Head of caudate nucleus (tissue), 42 donors: ENCODE measurements around the gene ETS2.
"Not testable (repeated sequence)": the region's sequence is repeated elsewhere in the genome, so short reads cannot be mapped to it uniquely, and the experiment has no call there.

Source experiments
- DNase-seq, 42 donors: peaks; one replicate each; pipeline versions ENCODE4 v3.0.0 to v3.0.0-alpha.2; 2020 to 2021; ENCODE audit warnings: mixed read lengths in 7 of 42
- intact Hi-C: fragments of 100-400 bp; cut with DNase I; formaldehyde crosslinking; loops from one replicate; pipeline ENCODE4 v1.15.0; 2022

ETS2 gene

DNA sequence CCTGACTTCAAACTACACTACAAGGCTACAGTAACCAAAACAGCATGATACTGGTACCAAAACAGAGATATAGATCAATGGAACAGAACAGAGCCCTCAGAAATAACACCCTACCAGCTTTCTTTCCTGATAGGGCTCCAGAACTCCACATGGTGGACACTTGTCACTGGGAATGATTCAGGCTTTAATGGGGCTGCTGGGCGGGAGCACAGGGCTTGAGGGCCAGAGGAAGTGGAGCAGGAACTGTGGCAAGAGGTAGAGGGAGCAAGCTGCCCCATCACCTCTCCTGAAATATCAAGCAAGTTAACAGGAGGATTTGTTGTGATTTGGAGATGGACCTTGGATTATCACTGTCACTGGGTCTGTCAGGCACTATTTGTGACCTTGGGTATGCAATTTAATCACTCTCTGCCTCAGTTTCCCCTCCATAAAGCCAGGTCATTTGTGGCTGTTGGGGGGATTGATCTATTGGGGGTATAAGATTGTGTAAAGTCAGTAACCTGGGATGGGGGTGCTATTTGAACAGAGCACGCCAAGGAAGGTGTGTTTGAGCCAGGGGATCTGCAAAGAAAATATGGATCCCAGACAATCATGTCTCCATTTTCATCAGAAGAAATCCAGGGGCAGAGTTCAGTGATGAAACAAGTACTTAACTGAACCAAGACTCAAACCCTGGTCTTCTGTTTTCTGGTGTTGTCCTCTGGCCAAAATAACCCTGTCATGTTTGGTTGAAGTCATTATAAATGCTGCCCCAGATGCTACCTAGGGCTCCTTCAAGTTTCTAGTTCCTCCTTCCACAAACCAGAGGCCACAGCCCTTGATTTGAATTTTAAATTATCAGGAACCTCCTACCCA lies 25.2 kb downstream of the ETS2 start:
- intact Hi-C loops, result no loop called here

DNA sequence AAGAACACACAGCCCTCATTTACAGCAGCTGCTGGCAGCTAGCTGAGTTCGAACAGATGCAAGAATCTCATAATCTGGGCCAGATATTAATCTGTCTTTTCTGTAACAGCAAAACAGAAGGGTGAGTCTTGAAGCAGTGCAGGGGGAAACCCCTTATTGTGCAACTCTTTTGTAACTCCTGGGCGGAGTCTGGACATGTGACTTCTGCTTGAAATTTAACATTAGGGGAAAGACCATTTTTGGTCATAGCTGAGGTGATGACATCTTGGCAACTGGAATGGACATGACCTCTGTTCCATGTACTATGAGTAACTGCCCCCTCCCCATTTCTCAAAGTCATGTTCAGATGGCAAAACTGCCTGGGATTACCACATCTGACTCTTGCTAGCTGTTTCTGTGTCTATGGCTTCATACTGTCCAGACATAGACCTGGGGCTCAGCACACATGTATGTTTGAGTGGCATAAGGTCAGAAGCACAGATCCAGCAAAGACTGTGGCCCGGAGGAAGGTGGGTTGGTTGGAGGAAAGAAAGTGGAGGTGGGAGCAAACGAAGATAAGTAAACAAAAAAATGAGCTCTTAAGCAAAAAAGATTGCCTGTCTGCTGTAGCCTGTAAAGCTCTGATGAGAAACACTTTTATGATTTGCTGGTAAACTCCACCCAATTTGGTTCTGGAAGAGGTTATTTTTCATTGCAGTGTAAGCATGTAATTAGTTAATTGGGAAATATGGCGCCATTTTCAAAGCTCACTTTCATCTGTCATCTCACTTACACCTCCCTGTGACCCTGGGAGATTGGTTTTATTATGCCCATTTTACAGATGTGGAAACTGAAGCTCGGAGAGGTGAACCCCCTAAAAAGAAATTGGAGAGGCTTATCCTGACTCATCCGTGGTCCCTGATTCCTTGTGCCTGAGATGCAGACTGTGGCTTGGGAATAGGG lies 26.1 kb downstream of the ETS2 start:
- DNase-seq, result peak in 28 of 42 donors; percentile 8 to 68 (median 36)
- intact Hi-C loops, result no loop called here

More for the DNA sequence above, 25.2 kb downstream of the ETS2 start:
- DNase-seq, result no peak

DNA sequence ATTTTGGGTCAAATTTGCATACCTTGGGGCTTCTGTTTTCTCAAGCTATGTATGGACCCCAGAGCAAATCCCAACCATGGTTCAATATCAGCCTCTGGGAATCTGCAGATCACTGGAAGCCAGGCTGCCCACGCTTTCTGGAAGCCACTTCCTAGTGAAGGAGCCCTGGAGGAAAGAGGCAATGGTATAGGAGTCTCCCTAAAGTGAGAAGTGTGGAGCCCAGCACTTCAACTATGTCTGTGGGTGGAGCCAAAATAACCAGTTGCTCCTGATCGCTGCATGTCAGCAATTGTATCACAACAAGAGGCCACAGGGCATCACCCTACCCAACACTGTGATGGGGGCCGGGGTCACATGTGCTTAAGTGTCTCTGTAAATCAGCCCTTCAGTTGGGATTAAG lies 26.9 kb downstream of the ETS2 start:
- no peak for DNase-seq
- intact Hi-C loops, result no loop called here

DNA sequence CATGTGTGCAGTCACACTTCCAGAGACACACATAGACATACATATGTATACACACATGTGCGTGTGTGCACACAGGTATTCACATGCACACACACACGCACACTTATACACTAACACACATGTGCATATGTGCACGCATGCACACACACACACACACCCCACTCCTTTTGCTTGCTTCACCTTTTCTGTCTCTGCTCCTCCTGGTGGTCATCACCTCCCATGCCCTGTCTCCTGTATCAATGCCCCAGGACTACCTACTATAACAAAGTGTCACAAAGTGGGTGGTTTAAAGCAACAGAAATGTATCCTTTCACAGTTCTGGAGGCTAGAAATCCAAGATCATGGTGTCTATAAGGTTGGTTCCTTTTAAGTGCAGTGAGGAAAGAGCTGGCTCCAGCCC lies 27.4 kb downstream of the ETS2 start:
- DNase-seq, result no peak
- intact Hi-C loops, result no loop called here

DNA sequence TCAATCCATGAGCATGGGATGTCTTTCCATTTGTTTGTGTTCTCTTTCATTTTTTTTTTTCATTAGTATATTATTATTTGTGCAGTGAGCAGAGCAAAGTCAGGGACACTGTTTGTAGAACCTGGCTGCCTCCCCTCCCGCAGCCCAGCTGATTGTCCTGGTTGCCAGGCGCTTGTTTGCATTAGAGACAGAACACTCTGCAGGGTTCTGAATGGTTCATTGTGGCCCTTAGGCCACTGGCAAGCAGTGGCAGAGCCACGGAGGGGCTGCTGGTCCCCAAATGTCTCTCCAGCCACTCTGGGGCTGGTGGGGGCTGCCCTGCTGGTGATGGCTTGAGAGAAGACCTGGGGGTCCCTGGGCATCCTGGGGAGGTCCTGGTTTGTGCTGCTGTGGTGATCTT lies 29.0 kb downstream of the ETS2 start:
- no peak for DNase-seq
- intact Hi-C loops, result no loop called here

DNA sequence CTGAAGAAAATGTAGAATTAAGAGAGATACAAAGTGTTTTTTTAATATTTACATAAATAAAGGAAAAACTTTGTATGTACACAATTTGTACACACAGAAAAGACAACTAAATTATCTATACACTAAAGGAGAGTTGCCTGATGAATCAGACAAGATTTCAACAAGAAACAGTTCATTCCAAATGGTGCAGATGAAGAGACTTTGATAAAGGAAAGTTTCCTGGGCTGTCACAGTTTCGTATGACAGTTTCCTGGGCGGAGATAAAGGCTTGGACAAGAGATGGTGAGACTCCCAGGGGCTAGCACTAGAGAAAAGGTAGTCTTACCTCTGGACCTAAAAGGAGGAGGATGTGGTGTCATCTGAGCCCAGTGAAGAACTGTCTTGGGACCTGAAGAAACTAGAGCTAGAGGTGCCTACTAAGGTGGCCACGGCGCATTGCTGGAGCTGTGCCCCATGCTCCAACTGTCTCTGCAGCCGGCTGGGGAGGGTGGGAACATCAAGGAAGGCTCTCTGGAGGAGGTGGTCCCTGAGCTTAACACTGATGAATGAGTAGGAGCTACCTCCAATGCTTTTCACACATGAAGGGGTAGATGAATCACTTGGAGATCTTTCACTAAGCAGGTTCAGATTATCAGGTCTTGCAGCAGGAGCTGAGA lies 32.2 kb downstream of the ETS2 start:
- peak in 1 of 42 donors; percentile 25 for DNase-seq

DNA sequence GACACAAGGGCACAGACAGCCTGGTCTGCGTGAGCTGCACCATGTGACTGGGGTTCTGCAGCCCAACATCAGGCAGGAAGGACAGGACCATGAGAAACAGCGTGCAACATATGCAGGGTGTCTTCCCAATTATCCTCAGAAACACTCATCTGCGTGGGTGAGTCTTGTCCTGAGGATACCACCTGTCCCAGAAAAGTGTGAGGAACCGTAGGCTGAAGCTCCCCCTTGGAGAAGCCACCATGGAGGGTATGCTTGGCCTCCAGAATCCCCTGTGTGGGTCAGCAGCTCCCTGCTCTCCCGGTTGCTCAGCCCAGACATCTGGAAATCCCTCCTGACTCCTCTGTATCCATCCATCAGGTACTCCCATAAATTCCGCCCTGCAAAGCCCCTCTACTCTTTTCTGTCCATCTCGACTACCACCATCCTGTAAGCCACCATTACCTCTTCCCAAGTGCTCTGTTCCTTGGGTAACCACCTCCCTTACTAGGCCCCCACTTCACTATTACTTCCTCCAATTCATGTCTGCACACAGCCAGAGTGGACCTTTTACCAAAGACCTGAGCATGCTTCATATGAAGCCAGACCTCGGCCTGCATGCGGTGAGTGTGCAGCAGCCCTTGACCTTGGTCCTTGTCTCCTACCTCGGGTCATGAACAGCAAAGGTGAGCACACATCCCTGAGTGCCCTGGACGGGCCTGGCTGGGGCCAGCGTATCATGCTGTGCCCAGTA lies 33.0 kb downstream of the ETS2 start:
- intact Hi-C loops, result no loop called here
- DNase-seq, result peak in 1 of 42 donors; percentile 37

More for the DNA sequence above, 32.2 kb downstream of the ETS2 start:
- intact Hi-C loops, result no loop called here

DNA sequence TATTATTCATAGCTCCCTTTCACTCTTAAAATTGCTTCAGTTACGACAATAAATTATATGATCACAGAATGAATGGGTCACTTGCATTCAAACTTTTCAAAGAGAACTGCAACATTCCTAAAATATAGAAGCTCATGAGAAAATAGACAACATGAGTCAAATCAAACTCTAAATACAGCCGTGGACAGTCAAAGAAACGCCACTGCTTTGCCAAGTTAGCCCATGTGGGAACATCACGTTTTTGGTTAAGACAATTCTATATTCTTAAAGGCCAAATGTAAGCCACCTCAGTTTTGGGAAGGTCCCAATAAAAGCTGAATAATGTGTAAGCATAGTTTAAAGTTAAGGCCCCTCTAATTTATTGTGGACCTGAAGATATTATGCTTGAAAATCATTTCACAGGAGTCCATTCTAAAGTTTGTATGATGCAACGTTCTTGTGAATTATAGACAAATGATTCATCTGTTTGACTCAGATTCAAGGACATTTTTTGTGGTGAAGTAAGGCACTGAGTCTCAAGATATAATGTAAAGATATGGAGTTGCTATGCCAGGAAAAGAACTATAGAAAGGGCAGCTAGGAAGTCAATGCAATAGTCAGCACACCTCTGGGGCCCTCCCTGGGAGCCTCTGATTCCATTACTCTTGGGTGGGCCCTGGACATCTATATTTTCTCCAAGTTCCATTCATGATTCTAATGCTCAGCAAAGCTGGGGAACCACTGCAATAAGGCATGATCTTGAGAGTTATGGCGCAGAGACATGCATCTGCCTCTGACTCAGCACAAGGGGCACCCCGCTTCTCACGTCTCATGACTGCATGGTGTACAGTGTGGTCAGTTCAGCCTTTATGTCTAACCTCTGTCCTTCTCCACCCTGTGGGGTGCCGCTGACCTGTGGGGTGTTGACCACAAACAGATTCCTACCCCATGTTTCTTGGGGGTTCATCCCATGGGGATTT lies 33.9 kb downstream of the ETS2 start:
- intact Hi-C loops, result no loop called here
- DNase-seq, result peak in 1 of 42 donors; percentile 5

DNA sequence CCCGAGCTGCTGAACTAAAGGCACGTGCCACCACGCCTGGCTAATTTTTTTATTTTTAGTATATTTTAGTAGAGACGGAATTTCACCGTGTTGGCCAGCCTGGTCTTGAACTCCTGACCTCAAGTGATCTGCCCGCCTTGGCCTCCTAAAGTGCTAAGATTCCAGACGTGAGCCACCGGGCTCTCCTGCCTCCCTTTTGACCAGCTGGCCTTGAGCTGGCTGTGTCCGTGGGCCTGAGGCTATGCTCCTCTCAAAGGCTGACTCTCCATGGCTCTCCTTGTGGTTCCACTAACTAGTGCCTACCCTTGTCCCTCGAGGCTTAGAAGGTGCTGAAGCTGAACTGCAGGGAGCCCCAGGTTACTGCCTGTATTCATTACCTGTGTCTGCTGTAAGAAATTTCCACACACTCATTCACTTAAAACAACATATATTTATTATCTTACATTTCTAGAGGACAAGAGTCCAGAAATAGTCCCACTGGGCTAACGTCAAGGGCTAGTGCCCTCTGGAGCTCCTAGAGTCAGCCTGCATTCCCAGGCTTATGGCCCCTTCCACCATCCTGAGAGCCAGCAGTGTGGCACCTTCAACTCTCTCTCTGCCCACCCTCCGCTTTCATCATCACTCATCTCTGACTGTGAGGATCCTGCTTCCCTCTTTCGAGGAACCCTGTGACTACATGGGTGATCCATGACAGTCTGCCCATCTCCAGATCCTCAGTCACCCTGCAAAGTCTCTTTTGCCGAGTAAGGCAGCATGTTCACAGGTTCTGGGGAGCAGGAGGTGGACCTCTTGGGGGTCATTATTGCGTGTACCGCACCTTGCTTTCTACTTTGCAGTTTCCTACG lies 34.9 kb downstream of the ETS2 start:
- peak in 1 of 42 donors; percentile 20 for DNase-seq

DNA sequence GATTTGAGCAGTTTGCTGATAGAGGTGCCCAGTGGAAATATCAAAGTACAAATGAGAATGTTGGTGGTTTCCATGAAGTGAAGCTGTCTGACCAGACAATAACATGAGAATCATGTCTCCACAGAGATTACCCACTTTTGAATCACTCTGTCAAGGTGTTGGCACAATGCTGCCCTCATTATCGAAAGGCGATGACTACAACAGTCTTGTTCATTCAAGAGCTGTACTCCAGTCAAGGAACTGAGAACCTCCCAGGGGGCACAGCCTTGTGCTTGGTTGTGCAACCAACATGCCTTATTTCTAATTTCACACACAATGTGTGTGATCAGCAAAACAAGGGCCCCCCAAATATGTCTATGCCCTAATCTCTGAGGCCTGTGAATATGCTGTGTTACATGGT lies 35.7 kb downstream of the ETS2 start:
- intact Hi-C loops, result no loop called here
- DNase-seq, result peak in 1 of 42 donors; percentile 7

More for the DNA sequence above, 34.9 kb downstream of the ETS2 start:
- intact Hi-C loops, result no loop called here

DNA sequence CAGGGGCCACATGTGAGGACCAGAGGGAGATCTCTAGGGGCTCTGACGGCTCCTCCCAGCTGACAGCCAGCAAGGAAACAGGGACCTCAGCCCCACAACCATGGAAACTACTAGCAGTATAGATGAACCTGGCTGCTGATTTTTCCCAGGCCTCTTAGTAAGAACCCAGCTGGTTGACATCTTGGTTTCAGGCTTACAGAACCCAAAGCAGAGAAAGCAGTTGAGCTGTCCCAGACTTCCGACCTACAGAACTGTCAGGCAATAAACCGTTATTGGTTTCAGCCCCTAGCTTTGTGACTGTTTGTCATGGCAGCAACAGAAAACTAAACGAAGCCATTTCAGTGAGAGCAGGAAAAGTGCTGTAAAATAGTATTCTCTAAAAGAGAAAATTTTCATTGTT lies 36.4 kb downstream of the ETS2 start:
- intact Hi-C loops, result no loop called here
- no peak for DNase-seq

DNA sequence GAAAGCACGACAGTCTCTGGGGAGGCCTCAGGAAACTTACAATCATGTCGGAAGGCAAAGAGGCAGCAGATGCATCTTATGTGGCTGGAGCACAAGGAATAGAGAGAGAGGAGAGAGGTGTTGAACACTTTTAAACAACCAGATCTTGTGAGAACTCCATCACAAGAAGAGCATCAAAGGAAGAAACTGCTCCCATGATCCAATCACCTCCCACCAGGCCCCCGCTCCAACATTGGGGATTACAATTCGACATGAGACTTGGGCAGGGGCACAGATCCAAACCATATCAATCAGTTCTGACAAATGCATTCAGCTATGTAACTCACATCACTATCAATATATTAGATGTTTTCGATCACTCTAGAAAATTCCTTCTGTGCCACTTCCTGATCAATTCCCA lies 37.6 kb downstream of the ETS2 start:
- no peak for DNase-seq
- intact Hi-C loops, result no loop called here

DNA sequence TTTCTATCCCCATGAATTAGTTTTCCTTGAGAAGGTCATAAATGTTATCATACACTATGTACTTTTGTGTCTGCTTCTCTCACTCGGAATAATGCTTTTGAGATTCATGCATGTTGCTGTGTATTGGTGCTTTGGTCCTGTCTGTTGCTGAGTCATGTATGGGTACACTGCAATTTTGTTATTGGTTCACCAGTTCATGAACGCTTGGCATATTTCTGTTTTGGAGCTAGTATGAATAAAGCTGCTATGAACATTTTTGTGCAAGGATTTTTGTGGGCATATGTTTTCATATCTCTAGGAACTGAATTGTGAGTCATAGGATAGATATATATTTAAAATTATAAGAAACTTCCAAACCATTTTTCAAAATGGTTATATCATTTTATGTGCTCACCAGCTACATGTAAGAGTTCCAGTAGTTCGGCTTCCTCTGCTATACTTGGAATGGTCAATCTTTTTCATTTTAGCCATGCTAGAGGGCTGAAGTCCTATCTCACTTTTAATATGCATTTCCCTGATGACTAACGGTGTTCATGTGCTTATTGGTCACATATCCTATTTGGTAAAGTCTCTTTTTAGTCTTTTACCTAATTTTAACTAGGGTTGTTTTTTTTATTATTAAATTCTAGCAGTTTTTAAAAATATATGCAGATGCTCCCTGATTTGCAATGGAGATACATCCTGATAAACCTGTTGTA lies 38.2 kb downstream of the ETS2 start:
- no peak for DNase-seq
- intact Hi-C loops, result no loop called here

DNA sequence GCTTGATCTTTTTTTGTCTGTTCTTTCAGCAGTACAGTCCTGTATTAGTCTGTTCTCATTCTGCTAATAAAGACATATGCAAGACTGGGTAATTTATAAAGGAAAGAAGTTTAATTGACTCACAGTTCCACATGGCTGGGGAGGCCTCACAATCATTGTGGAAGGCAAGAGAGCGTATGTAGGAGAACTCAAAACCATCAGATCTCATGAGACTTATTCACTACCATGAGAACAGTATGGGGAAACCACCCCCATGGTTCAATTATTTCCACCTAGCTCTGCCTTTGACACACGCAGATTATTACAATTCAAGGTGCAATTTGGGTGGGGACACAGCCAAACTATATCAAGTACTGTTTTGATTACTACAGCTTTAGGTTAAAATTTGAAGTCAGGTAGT lies 39.6 kb downstream of the ETS2 start:
- intact Hi-C loops, DNase-seq: not testable (repeated sequence)

DNA sequence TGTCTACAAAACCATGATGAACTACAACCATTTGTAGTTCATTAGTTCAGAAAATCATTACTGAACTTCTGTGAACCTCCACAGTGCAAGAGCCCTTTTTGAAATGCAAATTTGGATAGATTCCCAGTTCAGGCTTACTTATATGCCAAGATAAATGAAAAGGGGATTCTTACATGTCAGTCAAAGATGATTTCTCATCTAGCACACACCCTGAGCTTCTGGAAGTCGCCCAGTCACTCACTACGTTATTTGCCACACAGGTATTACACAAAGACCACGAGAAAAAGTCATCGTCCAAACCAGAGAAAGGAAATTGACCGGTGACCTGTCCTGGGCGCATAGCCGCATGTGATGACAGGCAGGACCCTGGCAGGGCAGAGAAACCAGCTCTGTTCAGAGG lies 41.8 kb downstream of the ETS2 start:
- DNase-seq, result no peak
- intact Hi-C loops, result no loop called here

DNA sequence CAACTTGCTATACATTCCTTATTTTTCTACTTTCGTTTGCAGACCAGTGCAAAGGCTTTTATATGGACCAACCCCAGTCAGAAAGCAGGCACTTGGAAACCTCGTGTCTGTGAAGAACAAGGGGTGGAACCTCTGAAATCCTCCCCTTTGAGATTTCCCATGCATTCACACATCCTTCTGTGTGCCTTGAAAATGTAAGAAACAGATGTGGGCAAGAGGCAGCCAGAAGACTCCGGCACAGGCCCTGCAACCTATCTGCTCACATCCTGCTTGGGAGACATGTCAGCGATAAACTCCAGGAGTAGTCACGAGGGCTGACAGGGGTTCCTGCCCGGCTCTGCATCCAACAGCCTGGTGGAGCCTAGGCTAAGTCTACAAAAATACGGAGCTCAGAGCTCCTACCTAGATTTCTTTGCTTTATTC lies 42.5 kb downstream of the ETS2 start:
- intact Hi-C loops, result no loop called here
- DNase-seq, result no peak
